Osteoblast (primary cell): ENCODE data around the gene RETSAT. TPM values are rescaled to one million over a fixed set of nuclear protein-coding genes. Genes with fewer than 3 reads are reported as not detected.

Experiments used
- DNase-seq: peaks from one replicate; pipeline ENCODE4 v3.0.0; 2011; ENCODE audit warnings: low spot score, mixed read lengths; ENCODE audit not compliant: insufficient read length; ENCODE audit errors: missing footprints
- H2AFZ ChIP-seq: 2 replicates; pipeline ENCODE4 v1.6.0; 2011; ENCODE audit warnings: mild to moderate bottlenecking, low read length
- H3K27ac ChIP-seq: 2 replicates; pipeline ENCODE4 v1.5.1; 2011; ENCODE audit warnings: mild to moderate bottlenecking, low read depth, low read length, moderate library complexity
- H3K27me3 ChIP-seq: 2 replicates; pipeline ENCODE4 v1.6.0; 2012; ENCODE audit warnings: mild to moderate bottlenecking, control low read depth, inconsistent platforms, low read length, moderate library complexity; ENCODE audit not compliant: insufficient read depth
- H3K36me3 ChIP-seq: 2 replicates; pipeline ENCODE4 v1.5.1; 2011; ENCODE audit warnings: mild to moderate bottlenecking, low read length, control low read depth, moderate library complexity; ENCODE audit not compliant: insufficient read depth
- H3K4me1 ChIP-seq: 2 replicates; pipeline ENCODE4 v1.5.1; 2011; ENCODE audit warnings: mild to moderate bottlenecking, low read length, control low read depth, moderate library complexity; ENCODE audit not compliant: insufficient read depth
- H3K4me2 ChIP-seq: 2 replicates; pipeline ENCODE4 v1.6.0; 2011; ENCODE audit warnings: mild to moderate bottlenecking, low read length; ENCODE audit not compliant: insufficient read depth
- H3K4me3 ChIP-seq: fragments of 200-600 bp; sonication (generic); 3 replicates; pipeline ENCODE4 v1.5.1; 2012; ENCODE audit warnings: mild to moderate bottlenecking, low read length, inconsistent platforms; ENCODE audit not compliant: insufficient read depth
- H3K79me2 ChIP-seq: 2 replicates; pipeline ENCODE4 v1.6.0; 2012; ENCODE audit warnings: mild to moderate bottlenecking, low read length, control low read depth, inconsistent platforms; ENCODE audit not compliant: insufficient read depth
- H3K9me3 ChIP-seq: 2 replicates; pipeline ENCODE4 v1.5.1; 2011; ENCODE audit warnings: low read depth, low read length, control low read depth
- H4K20me1 ChIP-seq: 2 replicates; pipeline ENCODE4 v1.6.0; 2012; ENCODE audit warnings: mild to moderate bottlenecking, low read length, control low read depth; ENCODE audit not compliant: insufficient read depth
- total RNA-seq: library from RNA; depleted of rRNA; stranded (reverse); fragments of >200 nt; gene quantifications from 2 replicates; pipeline ENCODE4 v1.2.3, GENCODE V29; 2012
- TF ChIP-seq, protein P1 (sequence below): IDR thresholded peaks from 2 replicates; pipeline ENCODE4 v1.5.1; 2011; ENCODE audit warnings: mild to moderate bottlenecking, low read depth, low read length, moderate library complexity; ENCODE audit errors: extremely low read depth

RETSAT gene
- total RNA-seq, 1 donor: 41.6 TPM

DNA sequence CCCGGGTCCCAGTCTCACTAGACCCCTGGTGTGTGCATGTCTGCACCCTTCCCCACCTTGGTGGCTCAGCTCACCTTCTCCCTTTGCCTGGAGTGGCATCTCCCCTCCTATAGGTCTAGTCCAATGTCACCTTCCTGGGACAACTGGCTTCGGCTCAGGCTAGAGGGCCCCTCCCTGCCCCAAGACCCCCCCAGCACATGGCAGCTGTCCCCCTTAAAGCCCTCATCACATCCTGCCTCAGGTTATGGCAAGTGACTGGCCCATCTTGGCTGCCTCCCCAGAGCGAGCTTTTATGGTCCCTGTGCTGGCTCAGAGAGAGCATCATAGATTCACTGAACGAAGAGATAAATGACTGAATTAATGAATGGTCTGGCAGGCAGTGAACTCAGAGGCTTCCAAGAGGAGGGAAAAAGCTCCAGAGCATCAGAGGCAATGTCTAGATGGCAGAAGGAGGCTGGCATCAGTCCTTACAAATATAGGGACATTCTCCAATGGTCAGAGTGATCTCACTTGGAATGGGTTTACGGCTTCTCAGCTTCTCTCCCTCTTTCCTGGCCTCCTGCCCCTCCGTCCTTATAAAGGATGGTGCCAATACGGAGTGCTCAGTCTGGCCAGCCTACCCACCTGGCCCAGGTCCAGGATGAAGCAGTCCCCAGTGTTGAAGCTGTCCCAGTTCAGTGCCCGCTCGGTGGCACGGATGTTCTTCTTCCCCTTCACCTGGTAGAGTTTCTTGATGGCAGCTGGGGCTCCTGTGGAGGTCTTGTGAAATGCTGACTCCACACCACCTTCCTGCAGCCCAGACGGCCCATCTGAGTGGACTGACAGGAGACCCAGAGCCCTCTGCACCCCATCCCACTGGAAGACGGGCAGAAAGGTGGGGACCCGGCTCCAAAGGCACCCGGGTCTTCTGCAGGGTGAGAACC lies 46.5 kb upstream of the RETSAT start:
- peaks cover 16% of the 10 kb centered on the region for H3K4me1 ChIP-seq

DNA sequence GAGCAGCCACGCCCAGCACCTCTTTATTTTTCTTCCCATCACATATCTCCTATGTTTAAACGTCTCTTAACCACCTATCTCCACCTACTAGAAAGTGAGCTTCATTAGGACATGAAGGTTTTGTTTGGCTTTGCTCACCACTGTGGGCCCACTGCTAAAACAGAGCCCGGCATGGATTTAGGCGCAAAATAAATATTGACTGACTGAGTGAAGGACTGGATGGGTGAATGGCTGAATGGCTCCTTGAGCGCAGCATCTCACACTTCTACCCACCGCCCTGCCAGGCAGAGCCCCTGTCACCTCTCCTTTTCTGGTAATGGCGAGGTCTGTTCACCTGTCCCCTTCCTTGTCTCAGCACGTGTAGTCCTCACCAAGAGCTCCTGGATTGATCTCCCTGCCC lies 45.7 kb upstream of the RETSAT start:
- peaks cover 8% of the 10 kb centered on the region for H3K4me1 ChIP-seq
- H3K27ac ChIP-seq: no peak overlapping the region
- H3K4me3 ChIP-seq: no peak overlapping the region
- no peaks in the 10 kb centered on the region for H3K27me3 ChIP-seq
- no peak for DNase-seq
- H2AFZ ChIP-seq: no peak overlapping the region
- no peaks in the 10 kb centered on the region for H3K36me3 ChIP-seq
- H3K79me2 ChIP-seq: peaks cover 13% of the 10 kb centered on the region
- TF ChIP-seq, protein P1, sequence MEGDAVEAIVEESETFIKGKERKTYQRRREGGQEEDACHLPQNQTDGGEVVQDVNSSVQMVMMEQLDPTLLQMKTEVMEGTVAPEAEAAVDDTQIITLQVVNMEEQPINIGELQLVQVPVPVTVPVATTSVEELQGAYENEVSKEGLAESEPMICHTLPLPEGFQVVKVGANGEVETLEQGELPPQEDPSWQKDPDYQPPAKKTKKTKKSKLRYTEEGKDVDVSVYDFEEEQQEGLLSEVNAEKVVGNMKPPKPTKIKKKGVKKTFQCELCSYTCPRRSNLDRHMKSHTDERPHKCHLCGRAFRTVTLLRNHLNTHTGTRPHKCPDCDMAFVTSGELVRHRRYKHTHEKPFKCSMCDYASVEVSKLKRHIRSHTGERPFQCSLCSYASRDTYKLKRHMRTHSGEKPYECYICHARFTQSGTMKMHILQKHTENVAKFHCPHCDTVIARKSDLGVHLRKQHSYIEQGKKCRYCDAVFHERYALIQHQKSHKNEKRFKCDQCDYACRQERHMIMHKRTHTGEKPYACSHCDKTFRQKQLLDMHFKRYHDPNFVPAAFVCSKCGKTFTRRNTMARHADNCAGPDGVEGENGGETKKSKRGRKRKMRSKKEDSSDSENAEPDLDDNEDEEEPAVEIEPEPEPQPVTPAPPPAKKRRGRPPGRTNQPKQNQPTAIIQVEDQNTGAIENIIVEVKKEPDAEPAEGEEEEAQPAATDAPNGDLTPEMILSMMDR: no peak
- no peaks in the 10 kb centered on the region for H3K9me3 ChIP-seq
- H4K20me1 ChIP-seq: no peaks in the 10 kb centered on the region
- H3K4me2 ChIP-seq: no peak overlapping the region

More for the DNA sequence above, 46.5 kb upstream of the RETSAT start:
- H3K4me2 ChIP-seq: no peak overlapping the region
- H3K9me3 ChIP-seq: no peaks in the 10 kb centered on the region
- no peaks in the 10 kb centered on the region for H4K20me1 ChIP-seq
- no peak overlapping the region for H3K27ac ChIP-seq
- TF ChIP-seq, protein P1: no peak
- H3K36me3 ChIP-seq: no peaks in the 10 kb centered on the region
- no peak overlapping the region for H3K4me3 ChIP-seq
- no peaks in the 10 kb centered on the region for H3K27me3 ChIP-seq
- no peak overlapping the region for H2AFZ ChIP-seq
- H3K79me2 ChIP-seq: peaks cover 13% of the 10 kb centered on the region
- DNase-seq: peak; percentile 19

DNA sequence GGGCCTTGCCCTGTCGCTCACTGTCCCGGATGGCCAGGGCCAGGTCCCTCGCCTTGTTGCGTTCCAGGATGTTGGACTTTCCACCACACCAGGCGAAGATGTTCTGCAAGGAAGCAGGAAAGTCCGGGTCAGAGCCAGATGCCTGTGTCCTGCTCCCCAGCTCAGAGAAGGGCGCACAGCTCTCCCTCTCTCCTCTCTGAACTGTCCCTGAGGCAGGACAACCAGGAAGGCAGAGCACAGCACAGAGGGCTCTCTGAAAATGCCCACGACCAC lies 44.8 kb upstream of the RETSAT start:
- DNase-seq: no peak
- Histone ChIP-seq H3K4me1 (peaks cover 9% of the 10 kb centered on the region), H3K27me3 (no peaks in the 10 kb centered on the region), H3K9me3 (no peaks in the 10 kb centered on the region), H3K4me2 (no peak overlapping the region), H3K27ac (no peak overlapping the region), H3K36me3 (no peaks in the 10 kb centered on the region), H3K79me2 (peaks cover 13% of the 10 kb centered on the region), H3K4me3 (no peak overlapping the region), H2AFZ (no peak overlapping the region), H4K20me1 (no peaks in the 10 kb centered on the region)
- TF ChIP-seq, protein P1: no peak

DNA sequence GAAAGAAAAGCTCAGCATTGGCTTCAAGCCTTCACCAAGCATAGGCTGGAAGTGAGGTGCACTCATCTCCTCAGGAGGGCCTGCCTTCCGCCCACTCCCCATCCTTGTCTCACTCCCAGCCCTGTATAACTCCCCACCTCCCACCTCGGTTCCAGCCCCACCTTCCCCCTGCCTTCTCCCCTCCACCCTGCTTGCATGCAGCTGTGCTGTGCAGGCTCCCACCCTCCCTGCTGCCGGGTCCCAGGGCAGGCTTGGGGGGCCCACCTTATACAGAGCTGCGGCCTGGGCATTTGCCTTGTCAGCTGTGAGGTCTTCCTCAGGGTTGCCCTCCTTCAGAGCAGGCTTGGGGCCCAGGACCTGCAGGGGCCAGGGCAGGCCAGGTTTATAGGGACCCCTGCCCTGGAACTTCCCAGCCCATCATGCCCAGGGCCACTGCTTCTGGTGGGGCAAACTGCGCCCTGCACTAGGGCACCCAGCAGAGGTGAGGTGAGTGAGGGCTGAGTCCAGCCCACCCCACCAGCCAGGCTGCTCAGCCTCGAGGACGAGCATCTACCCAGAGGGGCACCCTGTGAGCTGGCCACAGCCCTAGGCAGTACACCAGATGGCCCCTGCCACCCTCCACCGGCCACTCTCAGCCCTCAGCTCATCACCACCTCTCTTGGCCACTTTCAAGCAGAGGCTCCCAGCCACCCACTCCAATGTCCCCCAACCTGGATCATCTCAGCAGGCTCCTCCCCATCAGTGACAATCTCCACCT lies 44.3 kb upstream of the RETSAT start:
- Histone ChIP-seq H3K27me3 (no peaks in the 10 kb centered on the region), H3K4me1 (peaks cover 12% of the 10 kb centered on the region), H3K4me2 (no peak overlapping the region), H3K9me3 (no peaks in the 10 kb centered on the region), H3K27ac (no peak overlapping the region), H3K4me3 (no peak overlapping the region), H2AFZ (no peak overlapping the region), H3K79me2 (peaks cover 13% of the 10 kb centered on the region), H4K20me1 (no peaks in the 10 kb centered on the region), H3K36me3 (no peaks in the 10 kb centered on the region)
- TF ChIP-seq, protein P1: no peak
- peak; percentile 50 for DNase-seq
